ENCODE measurements around the gene RB1.

RB1 gene

DNA sequence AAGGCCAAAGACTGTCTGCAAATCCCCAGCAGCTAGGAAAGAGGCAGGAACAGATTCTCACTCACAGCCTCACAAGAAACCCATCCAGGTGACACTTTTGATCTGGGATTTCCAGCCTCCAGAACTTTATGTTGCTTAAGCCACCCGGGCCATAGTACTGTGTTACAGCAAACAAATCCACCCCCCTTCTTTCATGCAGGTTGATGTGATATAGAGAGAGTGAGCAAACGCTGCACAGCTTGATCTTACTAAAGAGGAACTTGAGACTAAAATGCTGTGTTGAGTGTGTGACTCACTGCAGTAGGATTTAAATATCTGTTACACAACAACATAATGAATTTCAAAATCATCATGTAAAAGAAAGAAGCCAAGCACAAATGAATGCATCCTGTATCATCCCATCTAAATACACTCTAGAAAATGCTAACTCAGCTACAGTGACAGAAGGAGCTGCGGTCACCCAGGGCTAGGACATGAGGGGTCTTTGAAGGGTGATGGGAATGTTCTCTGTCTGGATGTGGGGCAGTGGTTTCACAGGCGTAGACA, 197.2 kb downstream of the RB1 start:
- no peak for DNase-seq

DNA sequence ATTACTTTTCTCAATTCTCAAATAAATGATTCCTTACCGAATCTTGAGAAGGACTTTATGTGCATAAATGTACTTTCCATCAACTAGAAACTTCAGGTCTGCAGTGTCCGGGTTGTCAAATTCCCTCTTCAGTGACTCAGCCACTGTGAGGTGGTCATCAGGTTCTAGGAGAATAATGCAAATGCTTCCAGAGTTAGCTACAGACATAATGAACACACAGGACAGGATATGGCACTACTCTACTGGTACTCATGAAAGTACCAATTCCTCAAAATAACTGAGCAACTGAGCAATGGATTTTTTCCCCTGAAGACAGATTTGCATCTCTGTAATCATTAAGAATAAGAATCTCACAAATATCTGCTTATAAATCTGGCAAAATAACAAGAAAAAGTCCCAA, 198.2 kb downstream of the RB1 start:
- DNase-seq = no peak

DNA sequence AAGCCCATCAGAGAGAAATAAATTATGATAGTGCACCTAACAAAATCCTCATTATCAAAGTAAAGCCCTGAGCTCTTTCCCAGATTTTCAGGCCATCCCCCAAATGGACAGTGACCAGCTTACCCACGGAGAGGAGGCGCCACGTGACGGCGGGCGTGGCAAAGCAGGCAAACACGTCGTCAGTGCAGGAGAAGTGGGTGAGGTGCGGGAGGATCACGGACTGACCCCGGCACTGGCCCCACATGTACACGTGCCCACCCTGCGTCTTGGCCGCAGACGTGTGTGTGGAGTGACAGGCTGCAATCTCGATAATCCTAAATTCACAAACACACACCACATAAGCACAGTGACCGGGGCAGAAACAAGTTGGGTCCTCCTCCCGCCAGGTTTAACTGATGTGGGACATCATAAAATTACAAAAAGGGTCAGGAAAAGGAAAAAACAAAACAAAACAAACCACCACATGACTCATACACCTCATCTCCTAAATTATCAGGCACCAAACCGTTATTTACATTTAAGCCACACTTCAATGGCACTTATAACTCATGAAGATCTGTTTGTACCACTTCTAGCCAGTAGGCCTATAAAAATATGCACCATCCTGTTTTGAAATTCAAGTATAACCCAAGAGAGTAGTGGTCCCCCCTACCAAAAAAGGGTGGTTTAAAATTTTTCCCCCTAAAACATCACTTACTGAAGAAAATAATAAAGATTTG, 199.2 kb downstream of the RB1 start:
- DNase-seq = no peak

DNA sequence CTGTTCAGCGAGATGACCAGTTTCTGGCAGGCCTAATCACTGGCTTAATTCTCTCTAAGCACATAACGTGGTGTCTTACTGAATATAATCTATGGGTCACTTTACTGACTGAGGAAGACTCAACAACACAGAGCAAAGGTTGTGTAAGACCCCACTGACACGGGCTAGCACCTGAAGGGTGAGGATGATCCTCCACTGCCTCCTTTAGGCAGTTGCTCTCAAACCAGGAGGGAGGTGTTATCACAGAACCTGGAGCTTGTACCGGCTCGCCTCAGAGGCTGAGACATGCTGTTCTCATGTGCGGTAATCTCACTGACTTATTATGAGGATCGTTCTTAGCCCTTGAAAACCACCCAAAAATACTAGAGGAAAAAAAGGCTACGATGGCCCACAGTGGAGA, 201.1 kb downstream of the RB1 start:
- no peak for DNase-seq

DNA sequence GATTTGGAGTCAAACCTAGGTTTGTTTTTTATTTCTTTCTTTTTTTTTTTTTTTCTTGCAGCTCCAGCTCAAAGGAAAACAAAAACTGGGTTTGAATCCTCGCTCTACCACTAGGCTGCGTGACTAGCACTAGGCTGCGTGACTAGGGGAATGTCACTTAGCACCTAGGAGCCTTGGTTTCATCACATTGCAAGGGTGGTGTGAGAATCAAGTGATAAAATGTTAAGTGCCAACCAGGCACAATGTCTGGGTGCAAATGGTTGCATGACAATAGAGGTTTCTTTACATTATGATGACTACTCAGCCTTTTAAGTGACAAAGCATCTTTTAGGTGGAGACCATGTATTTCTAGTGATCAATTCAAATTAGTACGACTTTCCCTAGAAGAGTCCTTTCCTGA, 201.5 kb downstream of the RB1 start:
- DNase-seq = no peak

DNA sequence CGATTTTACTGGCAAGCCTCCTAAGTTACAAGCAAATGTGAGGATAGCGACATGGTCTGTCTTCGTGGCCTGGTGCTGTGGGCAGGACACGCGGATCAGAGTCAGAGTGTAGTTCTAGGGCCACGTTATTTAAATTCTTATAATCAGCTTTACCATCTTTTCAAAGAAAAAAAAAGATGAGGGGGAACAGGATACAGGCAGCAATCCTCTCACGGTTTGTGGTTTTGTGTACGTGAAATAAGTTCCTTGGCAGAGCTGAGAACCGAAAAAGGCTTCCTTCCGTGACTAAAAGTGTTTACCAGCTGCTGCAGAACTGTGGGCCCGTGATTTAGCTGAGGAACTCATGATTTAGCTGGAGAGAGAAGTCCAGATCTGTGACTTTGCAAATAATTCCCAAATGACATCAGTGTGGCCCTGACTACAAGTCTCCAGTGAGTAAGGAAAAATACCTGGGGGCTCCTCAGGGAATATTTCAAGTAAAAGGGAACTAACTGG, 202.1 kb downstream of the RB1 start:
- no peak for DNase-seq

DNA sequence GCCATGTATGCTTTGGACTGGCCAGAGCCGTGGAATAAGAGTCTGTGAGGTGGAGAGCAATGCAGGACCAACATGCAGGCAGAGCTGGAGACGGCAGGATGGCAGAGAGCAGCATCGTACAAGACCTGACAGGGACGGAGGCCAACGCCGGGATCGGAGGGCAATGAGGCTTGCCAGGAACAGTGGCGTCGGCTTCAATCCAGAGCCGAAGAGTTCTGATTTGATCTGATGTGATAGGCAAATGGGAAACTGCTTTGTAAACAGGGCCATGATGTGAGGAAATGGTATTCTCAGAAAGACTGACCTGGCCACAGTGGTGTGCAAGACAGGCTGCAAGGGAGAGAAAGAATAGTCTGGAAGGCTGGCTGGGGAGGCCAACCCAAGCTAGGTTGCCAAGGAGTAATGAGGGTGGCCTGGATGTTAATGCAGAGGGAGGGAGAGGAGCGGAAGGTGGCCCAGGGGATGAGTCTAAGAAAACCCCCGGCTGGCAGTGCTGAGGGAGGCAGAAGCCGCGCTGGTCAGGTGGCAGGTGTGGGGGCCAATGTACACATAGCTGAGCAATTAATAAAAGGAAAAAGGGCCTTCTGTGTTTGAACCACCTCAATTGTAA, 202.6 kb downstream of the RB1 start:
- no peak for DNase-seq

- DNase-seq = no peak
Observed at GRCh38 chr13:48507021-48507420, 203.5 kb downstream of the RB1 start.

GRCh38 chr13:48508011-48508410, 204.5 kb downstream of the RB1 start:
- no peak for DNase-seq

- no peak for DNase-seq
Observed at GRCh38 chr13:48510698-48511097, 207.1 kb downstream of the RB1 start.

- DNase-seq = no peak
Observed at GRCh38 chr13:48511621-48512230, 208.2 kb downstream of the RB1 start.

DNA sequence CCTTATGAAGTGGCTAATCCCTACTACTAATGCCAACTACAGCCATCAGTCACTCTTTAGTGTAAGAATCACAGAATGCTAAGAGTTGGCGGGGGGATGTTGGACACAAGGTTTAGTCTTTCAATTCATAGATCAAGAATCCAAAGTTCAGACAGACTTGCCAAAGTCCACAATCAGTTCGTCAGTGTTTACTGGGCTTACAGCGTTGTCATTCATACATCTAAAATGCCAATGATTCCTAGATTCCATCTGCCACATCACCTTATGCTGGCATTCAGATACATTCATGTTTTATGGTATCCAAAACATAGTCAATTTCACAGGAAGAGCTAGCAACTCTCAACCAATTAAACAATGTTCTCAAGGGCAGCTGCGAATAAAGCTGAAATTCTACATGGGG, 211.2 kb downstream of the RB1 start:
- DNase-seq = no peak

- DNase-seq = no peak
Observed at GRCh38 chr13:48515732-48516131, 212.2 kb downstream of the RB1 start.

GRCh38 chr13:48518083-48518482, 214.5 kb downstream of the RB1 start:
- no peak for DNase-seq

DNA sequence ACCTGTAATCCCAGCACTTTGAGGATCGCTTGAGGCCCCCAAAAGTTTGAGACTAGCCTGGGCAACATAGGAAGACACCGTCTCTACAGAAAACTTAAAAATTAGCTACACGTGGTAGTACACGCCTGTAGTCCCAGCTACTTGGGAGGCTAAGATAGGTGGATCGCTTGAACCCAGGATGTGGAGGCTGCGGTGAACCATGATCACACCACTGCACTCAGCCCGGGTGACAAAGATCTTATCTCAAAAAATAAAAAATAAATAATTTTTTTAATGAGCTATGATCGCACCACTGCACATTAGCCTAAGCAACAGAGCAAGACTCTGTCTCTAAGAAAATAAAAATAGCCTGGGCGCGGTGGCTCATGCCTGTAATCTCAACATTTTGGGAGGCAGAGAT, 222.7 kb downstream of the RB1 start:
- DNase-seq = no peak

- DNase-seq = no peak
Observed at GRCh38 chr13:48527955-48528354, 224.4 kb downstream of the RB1 start.

DNA sequence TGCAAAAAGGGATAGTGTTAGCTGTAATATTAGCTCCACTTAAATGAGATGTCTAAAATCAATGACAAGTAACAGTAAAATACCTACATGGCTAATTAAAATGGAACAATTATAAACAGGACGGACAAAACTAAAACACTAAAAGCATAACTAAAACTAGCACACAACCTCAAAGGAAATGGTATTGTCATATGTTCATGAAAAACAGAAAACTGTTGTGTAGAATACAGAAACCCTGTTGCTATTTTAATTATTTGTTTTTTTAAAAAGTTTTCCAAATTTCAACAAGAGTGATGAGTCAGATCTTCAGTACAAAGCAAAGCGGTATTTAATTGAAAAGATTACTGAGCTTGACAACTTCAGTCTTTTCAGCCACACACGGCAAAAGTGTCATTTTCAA, 225.2 kb downstream of the RB1 start:
- DNase-seq = no peak

DNA sequence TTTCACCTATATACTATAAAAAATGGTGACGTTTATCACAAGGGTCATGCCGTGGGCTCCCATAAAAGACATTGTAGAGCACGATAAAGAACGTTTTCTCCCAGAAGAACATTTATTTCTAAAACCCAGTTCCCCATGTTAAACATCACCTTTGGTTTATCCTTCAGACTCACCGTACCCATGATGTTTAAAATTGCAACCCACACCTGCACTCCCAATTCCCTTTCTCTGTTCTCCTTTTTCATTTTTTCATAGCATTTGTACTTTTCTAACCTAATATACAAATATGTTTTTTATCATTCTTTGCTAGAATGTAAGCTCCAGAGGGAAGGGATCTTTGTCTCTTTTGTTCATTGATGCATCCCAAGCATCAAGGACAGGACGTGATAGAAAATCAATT, 227.3 kb downstream of the RB1 start:
- DNase-seq = no peak
